ENCODE data around the gene FAM83F.
A peak's percentile ranks its signal among the peaks of the same experiment; 100 is the strongest.
"Not testable (repeated sequence)": the region's sequence is repeated elsewhere in the genome, so short reads cannot be mapped to it uniquely, and the experiment has no call there.

The FAM83F gene

GRCh38 chr22:40019100-40019499, 24.3 kb downstream of the FAM83F start:
- DNase-seq: peak; percentile 12

DNA sequence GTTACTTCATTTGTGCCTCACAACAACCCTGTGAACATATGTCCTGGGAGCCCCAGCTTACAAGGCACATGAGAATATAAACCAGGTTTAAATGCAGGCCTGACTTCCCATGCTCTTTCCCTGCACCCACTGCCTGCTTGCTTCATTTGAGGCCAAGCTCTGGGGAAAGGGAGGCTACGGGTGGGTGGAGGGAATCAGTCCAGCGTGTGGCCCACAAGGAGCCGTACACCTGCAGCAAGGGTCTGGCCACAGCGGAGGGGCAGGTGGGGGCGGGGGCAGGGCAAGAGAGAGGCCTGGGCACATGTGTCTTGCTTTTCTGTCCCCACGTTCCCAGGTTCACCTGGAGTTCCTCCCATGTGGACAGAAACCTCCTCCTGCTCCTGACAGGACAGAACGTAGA, 26.2 kb downstream of the FAM83F start:
- peak; percentile 32 for DNase-seq

- peak; percentile 15 for DNase-seq
Observed at GRCh38 chr22:40021401-40022000, 26.7 kb downstream of the FAM83F start.

GRCh38 chr22:40022536-40023240, 27.9 kb downstream of the FAM83F start:
- DNase-seq: peak; percentile 18

- DNase-seq: no peak
Observed at GRCh38 chr22:40023341-40023841, 28.6 kb downstream of the FAM83F start.

DNA sequence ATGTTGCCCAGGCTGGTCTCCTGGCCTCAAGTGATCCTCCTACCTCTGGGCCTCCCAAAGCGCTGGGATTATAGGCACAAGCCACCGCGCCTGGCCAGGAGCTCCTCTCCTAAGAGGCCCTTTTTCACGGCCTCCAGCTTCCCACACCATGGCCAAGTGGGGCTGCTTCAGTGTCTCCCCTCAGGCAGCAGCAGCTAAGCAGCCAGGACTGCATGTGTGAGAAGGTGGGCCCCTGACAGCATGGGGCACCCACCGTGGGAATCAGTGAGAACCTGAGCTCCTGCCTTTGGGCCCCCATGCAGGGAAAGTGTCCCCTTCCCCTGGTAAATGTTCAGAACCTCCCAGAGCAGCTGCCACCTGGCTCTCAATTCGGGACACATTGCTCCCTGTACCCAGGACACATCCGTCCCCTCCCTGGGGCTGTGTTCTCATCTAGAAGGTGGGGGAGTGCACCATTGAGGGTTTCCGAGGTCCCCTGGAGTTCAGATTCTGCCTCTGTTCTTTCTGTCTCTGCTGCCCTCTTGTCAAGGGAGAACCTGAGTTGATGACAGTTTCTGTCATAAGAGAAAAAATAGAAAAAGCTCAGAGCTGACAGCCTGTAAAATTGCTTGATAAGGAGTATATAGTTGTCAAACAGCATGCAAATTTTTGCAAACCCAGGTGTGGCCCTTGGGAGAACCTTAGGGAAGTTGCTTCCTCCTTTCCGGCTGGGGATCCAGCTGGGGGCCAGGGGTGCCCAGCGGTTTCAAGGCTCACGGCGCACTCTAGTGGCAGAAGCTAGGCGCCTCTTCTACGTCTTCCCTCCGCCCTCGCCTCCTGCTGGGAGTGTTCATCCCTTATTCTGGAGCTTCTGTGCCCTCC, 29.7 kb downstream of the FAM83F start:
- DNase-seq: peak; percentile 70

- DNase-seq: not testable (repeated sequence)
Observed at GRCh38 chr22:40025062-40025379, 30.3 kb downstream of the FAM83F start.

DNA sequence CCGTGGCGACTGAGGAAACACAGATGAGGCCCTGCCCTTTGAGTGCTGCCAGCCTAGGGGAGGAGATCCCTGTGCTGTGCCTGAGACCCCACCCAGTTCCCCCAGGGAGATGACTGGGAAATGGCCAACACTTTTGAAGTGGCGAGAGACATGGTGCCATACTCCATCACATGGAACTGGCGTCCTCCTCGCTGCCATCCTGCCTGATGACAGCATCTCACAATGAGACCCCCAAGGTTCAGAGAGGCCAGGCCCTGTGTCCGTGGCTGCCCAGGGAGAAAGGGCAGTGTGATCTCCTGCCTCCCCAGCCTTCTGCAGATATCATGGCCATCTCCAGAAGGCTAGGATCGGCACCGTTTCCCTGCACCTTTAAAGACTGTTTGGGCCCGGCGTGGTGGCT, 31.1 kb downstream of the FAM83F start:
- no peak for DNase-seq

DNA sequence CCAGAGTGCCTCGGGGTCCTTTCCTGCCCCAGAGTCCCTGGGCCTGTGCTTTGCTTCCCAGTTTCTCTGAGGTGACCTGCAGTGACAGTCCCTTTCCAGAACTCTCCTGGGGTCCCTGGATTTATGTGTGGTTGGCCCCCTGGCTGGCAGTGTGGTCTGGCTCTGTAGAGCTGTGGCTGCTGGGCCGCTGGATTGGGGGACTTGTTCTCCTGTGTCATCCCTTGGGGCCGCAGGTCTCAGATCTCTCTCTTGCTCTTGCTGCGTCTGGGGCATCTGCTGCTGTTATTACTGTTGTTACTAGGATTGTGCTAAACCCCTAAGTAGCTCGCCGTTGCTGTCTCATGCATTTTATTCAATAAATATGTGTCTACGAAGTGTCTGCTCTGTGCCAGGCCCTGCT, 31.9 kb downstream of the FAM83F start:
- no peak for DNase-seq

GRCh38 chr22:40027191-40028097, 32.7 kb downstream of the FAM83F start:
- DNase-seq: no peak

DNA sequence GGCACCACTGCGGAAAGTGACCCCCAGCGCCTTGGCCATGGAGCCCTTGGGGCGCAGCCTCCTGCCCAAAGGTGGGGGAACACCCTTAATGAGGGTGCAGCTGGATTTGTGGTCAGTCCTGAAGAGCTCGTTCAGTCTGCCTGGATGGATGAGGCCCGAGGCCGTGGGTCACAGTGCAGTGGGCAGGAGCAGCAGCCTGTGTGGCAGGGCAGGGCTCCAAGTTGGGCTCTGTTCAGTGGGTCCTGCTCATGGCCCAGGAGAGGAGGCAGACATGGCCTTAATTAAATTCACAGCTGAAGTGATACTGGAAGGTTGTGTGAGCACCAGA, 33.3 kb downstream of the FAM83F start:
- no peak for DNase-seq

DNA sequence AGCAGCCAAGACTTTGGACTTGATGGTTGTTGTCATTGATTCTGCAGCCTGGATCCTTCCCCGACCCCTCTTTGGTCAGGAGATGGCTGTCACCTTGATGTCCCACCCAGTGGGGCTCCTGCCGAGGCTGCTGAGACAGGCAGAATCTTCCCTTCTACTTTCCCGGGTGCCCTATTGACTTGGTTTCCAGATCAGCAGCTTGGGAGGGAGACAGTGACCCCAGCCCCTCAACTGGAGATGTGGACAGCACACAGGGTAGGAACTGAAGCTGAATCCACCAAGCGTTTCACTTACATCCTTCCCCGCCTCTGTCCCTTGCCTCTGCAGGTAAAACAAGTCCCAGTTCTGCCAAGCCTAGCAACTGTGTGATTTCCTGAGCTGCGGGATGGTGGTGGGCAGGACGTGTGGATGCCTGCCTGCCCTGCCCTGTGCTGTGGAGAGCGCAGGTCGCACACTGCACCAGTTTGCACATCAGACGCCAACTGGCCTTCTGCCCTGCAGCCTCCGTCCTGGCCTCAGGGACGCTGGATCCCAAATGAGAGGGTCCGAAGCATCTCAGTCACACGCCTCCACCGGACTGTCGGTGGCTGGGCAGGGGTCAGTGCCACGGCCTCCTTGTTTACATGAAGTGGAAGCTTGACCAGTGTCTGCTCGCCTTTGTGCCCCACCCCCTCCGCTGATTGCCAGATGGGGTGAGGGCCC, 34.6 kb downstream of the FAM83F start:
- DNase-seq: no peak

GRCh38 chr22:40030026-40030757, 35.4 kb downstream of the FAM83F start:
- peak; percentile 3 for DNase-seq

- peak; percentile 21 for DNase-seq
Observed at GRCh38 chr22:40030758-40031095, 36.0 kb downstream of the FAM83F start.

GRCh38 chr22:40031766-40032470, 37.2 kb downstream of the FAM83F start:
- peak; percentile 10 for DNase-seq

- DNase-seq: no peak
Observed at GRCh38 chr22:40033586-40034380, 39.0 kb downstream of the FAM83F start.

- no peak for DNase-seq
Observed at GRCh38 chr22:40035351-40035750, 40.6 kb downstream of the FAM83F start.

- DNase-seq: no peak
Observed at GRCh38 chr22:40036126-40036525, 41.4 kb downstream of the FAM83F start.

DNA sequence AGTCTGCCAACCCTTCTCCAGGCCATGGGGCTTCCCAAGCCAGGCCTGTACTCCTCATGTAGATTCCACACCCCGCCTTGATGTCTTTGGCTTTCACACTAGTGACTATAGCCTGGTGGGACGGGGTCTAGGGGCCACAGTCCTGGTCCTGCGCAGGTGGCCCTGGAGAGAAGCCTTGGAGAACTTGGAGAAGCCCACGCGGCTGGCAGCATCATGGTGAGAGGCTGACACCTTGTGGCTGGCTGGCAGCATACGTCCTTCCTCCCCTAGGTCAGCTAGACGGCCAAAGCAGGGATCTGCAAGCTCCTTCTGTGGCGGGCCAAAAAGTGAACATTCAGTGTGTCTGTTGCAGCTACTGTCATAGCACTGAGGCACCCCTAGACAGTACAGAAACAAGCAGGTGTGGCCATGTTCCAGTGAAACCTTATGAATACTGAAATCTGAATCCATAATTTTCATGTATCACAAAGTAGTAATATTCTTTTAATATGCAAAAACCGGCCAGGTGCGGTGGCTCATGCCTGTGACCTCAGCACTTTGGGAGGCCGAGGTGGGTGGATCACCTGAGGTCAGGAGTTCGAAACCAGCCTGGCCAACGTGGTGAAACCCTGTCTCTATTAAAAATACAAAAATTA, 42.0 kb downstream of the FAM83F start:
- peak; percentile 73 for DNase-seq

- no peak for DNase-seq
Observed at GRCh38 chr22:40037320-40037719, 42.6 kb downstream of the FAM83F start.
